ELF-1 (cell line): Measurements from ENCODE around the gene RTKN.
A peak's percentile ranks its signal among the peaks of the same experiment; 100 is the strongest.

ENCODE experiments used
- DNase-seq: peaks from one replicate; pipeline ENCODE4 v3.0.0-alpha.2; 2016; ENCODE audit warnings: low read depth, low spot score

RTKN gene

DNA sequence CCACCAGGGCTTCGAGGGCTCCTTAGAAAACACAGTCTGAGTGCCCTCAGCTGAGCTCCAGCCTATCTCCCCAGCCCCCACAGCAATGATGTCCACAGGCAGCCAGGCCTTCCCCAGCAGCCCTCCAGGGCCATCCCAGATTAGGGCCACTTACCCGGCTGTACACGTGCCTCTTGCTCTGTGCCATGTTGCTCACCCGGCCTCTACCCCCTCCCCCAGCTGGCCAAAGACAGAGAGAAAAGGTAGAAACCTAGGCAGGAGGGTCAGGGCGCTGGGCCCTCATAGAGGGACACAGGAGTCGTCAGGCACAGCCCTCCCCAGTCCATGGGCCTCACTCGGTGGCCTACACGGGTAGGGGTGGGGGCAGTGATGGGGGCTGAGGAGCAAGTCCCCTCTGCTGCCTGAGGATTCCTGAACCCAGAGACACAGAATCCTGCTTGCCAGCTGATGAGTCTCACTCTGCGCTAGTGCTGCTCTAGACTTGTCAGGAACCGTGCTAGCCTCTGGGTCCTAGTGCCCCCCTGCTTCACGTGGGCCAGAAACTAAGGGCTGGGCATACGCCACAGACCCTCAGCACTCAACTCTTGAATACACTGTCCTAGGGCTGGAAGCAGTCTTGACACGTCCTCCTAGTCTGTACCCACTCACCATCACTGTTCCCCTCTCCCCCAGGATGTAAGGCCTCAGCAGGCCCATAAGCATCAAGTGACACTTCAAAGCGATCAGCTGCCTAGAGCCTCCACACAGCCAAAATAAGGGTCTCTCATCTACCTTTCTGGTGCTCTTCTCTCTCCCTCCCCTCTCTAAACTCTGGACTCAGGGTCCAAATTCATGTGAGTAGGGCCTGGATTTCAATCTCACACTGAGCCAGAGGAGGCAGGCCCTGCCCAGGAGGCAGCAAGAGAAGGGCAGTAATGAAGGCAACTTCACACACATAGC lies 61.6 kb downstream of the RTKN start, which contains the start of gene DCTN1:
Gene DCTN1, minus strand, starts transcription at position 461 of the 939 bp plus-strand sequence. Its CDS starts 274 bp downstream, at position 187.
- peak; percentile 43 for DNase-seq

- DNase-seq = no peak
Observed at GRCh38 chr2:74378007-74378406, 63.7 kb downstream of the RTKN start.

DNA sequence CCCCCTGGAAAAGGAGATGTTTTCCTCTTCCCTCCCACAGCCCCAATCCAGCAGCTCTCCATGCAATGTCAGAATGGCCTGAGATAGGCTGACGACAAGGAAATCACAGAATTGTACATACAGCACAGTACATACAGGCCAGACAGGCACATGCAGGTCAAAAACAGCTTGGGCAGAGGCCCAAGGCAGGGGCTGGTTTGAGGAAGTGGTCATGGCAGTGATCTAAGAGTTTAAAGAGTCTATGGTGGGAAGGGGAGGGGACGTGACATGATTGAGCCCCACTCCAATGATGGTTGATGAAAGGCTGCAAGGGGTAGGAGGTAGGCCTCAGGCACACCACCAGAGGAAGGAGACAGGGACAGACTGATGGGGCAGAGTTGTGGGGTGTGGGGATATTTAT lies 65.9 kb downstream of the RTKN start:
- no peak for DNase-seq
